MM.1S (cell line): Measurements from ENCODE around the gene PCCA.

ENCODE experiments used
- DNase-seq: peaks from one replicate; pipeline ENCODE4 v3.0.0-alpha.2; 2015
- H2AFZ ChIP-seq: fragments of 300-600 bp; sonication (generic); 2 replicates; pipeline ENCODE4 v1.6.0; 2016; ENCODE audit warnings: antibody characterized with exemption, low read length
- H3F3A ChIP-seq: fragments of 300-600 bp; sonication (generic); 2 replicates; pipeline ENCODE4 v1.6.1; 2016; ENCODE audit warnings: mild to moderate bottlenecking, antibody characterized with exemption, low read length, moderate library complexity, mixed read lengths; ENCODE audit not compliant: insufficient read depth
- H3K27ac ChIP-seq: fragments of 300-600 bp; sonication (generic); 2 replicates; pipeline ENCODE4 v1.5.1; 2016; ENCODE audit warnings: mild to moderate bottlenecking, low read length
- H3K27me3 ChIP-seq: fragments of 300-600 bp; sonication (generic); replicated peaks from 2 replicates; pipeline ENCODE4 v1.6.0; 2016; ENCODE audit warnings: low read length; ENCODE audit not compliant: insufficient read depth
- H3K36me3 ChIP-seq: fragments of 300-600 bp; sonication (generic); replicated peaks from 2 replicates; pipeline ENCODE4 v1.6.1; 2016; ENCODE audit warnings: mild to moderate bottlenecking, low read length, mixed read lengths; ENCODE audit not compliant: insufficient read depth
- H3K4me1 ChIP-seq: fragments of 300-600 bp; sonication (generic); 2 replicates; pipeline ENCODE4 v1.6.1; 2016; ENCODE audit warnings: low read length, mixed read lengths
- H3K4me2 ChIP-seq: fragments of 300-600 bp; sonication (generic); 2 replicates; pipeline ENCODE4 v1.6.0; 2016; ENCODE audit warnings: low read depth, low read length
- H3K4me3 ChIP-seq: fragments of 300-600 bp; sonication (generic); 2 replicates; pipeline ENCODE4 v1.5.1; 2016; ENCODE audit warnings: low read length, mixed read lengths
- H3K79me2 ChIP-seq: fragments of 300-600 bp; sonication (generic); 2 replicates; pipeline ENCODE4 v1.6.1; 2016; ENCODE audit warnings: mixed run types, low read length, mixed read lengths
- H3K9ac ChIP-seq: fragments of 300-600 bp; sonication (generic); 2 replicates; pipeline ENCODE4 v1.6.1; 2016; ENCODE audit warnings: low read length, mixed read lengths
- H3K9me2 ChIP-seq: fragments of 300-600 bp; sonication (generic); replicated peaks from 2 replicates; pipeline ENCODE4 v1.6.1; 2016; ENCODE audit warnings: mild to moderate bottlenecking, low read length, mixed read lengths; ENCODE audit not compliant: insufficient read depth
- H3K9me3 ChIP-seq: fragments of 300-600 bp; sonication (generic); replicated peaks from 2 replicates; pipeline ENCODE4 v1.6.1; 2016; ENCODE audit warnings: mild to moderate bottlenecking, low read length, mixed read lengths; ENCODE audit not compliant: insufficient read depth
- H4K20me1 ChIP-seq: fragments of 300-600 bp; sonication (generic); 2 replicates; pipeline ENCODE4 v1.6.1; 2016; ENCODE audit warnings: mild to moderate bottlenecking, low read length, moderate library complexity, mixed read lengths; ENCODE audit not compliant: insufficient read depth
- EZH2 ChIP-seq: fragments of 300-600 bp; sonication (generic); optimal IDR thresholded peaks from 2 replicates; pipeline ENCODE3; 2017; ENCODE audit warnings: low read depth, mild to moderate bottlenecking, antibody characterized with exemption, low read length, mixed read lengths
- EZH2phosphoT487 ChIP-seq: fragments of 300-600 bp; sonication (generic); IDR thresholded peaks from 2 replicates; pipeline ENCODE4 v1.6.1; 2018; ENCODE audit warnings: antibody characterized with exemption, low read length
- TF ChIP-seq, protein P1 (sequence below): fragments of 300-600 bp; sonication (generic); IDR thresholded peaks from 2 replicates; pipeline ENCODE4 v1.5.1; 2016; ENCODE audit warnings: antibody characterized with exemption, low read length, mixed read lengths

Gene PCCA

GRCh38 chr13:100461309-100462030 lies 372.6 kb downstream of the PCCA start:
- Histone ChIP-seq H3K9ac (no peak overlapping the region), H2AFZ (no peak overlapping the region), H3K79me2 (no peaks in the 10 kb centered on the region), H3K36me3 (no peaks in the 10 kb centered on the region), H3K4me2 (no peak overlapping the region), H4K20me1 (no peaks in the 10 kb centered on the region), H3K27ac (no peak overlapping the region), H3K4me3 (no peak overlapping the region), H3K4me1 (no peaks in the 10 kb centered on the region), H3F3A (no peaks in the 10 kb centered on the region), H3K9me3 (no peaks in the 10 kb centered on the region), H3K9me2 (no peaks in the 10 kb centered on the region), H3K27me3 (no peaks in the 10 kb centered on the region)
- DNase-seq = no peak
- TF ChIP-seq EZH2phosphoT487 (no peak), EZH2 (no peak)
- TF ChIP-seq, protein P1, sequence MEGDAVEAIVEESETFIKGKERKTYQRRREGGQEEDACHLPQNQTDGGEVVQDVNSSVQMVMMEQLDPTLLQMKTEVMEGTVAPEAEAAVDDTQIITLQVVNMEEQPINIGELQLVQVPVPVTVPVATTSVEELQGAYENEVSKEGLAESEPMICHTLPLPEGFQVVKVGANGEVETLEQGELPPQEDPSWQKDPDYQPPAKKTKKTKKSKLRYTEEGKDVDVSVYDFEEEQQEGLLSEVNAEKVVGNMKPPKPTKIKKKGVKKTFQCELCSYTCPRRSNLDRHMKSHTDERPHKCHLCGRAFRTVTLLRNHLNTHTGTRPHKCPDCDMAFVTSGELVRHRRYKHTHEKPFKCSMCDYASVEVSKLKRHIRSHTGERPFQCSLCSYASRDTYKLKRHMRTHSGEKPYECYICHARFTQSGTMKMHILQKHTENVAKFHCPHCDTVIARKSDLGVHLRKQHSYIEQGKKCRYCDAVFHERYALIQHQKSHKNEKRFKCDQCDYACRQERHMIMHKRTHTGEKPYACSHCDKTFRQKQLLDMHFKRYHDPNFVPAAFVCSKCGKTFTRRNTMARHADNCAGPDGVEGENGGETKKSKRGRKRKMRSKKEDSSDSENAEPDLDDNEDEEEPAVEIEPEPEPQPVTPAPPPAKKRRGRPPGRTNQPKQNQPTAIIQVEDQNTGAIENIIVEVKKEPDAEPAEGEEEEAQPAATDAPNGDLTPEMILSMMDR = no peak

DNA sequence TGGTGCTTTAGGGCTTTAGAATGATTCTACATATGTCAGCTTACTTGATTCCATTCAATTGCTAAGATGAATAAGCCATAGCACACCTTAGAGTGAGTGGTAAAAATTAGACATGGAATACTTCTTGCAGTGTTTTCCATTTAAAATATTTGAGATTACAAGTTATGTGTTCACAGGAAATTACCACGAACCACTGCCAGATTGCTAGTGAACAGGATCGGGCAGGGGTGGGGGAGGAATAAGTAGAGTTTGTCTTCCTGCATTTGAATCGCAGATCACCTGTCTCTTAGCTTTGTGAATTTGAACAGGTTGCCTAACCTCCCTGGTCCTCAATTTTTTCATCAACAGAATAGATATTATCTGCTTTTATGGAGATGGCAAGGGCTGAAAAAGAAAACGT lies 375.1 kb downstream of the PCCA start:
- H3K4me3 ChIP-seq = no peak overlapping the region
- H3K4me1 ChIP-seq = no peaks in the 10 kb centered on the region
- no peak for DNase-seq
- H3K9me2 ChIP-seq = no peaks in the 10 kb centered on the region
- H3K36me3 ChIP-seq = no peaks in the 10 kb centered on the region
- no peaks in the 10 kb centered on the region for H4K20me1 ChIP-seq
- no peaks in the 10 kb centered on the region for H3F3A ChIP-seq
- H3K9me3 ChIP-seq = no peaks in the 10 kb centered on the region
- no peaks in the 10 kb centered on the region for H3K79me2 ChIP-seq
- H3K27me3 ChIP-seq = no peaks in the 10 kb centered on the region
- H3K9ac ChIP-seq = no peak overlapping the region
- TF ChIP-seq EZH2phosphoT487 (no peak), EZH2 (no peak)
- TF ChIP-seq, protein P1 = no peak
- H3K27ac ChIP-seq = no peak overlapping the region
- H2AFZ ChIP-seq = no peak overlapping the region
- H3K4me2 ChIP-seq = no peak overlapping the region

DNA sequence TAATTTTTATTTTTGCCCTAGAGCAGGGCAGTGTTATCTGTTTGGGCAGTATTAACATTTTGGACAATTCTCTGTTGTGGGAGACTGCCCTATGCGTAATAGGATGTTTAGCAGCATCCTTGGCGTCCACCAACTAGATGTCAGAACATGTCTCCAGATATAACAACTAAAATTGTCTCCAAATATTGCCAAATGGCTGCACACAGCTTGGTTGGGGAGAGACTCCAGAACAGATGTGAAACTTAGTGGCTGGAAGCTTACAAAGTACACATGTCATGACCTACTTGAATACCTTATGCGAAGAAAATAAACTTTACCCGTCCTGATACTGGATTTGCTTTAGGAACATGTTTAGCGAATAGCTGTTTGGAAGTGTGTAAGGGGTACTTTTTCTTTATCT lies 376.7 kb downstream of the PCCA start:
- Histone ChIP-seq H3K36me3 (no peaks in the 10 kb centered on the region), H2AFZ (no peak overlapping the region), H3K9me2 (no peaks in the 10 kb centered on the region), H3K9ac (no peak overlapping the region), H3K27me3 (no peaks in the 10 kb centered on the region), H3K4me2 (no peak overlapping the region), H3F3A (no peaks in the 10 kb centered on the region), H3K79me2 (no peaks in the 10 kb centered on the region), H4K20me1 (no peaks in the 10 kb centered on the region), H3K4me1 (no peaks in the 10 kb centered on the region), H3K9me3 (no peaks in the 10 kb centered on the region), H3K4me3 (no peak overlapping the region), H3K27ac (no peak overlapping the region)
- no peak for DNase-seq
- TF ChIP-seq, protein P1 = no peak
- no peak for TF ChIP-seq EZH2
- TF ChIP-seq EZH2phosphoT487 = no peak
